Thyroid gland (tissue), 4 donors: ENCODE measurements around the gene RAC2. TPM values are rescaled to one million over a fixed set of nuclear protein-coding genes. Genes with fewer than 3 reads are reported as not detected.

Experiments
- DNase-seq, 2 donors: peaks; one replicate each; pipeline ENCODE4 v3.0.0-alpha.2; 2019
- H3K27ac ChIP-seq, 3 donors: fragments of 200-600 bp; sonication (generic); 1 replicate in 2 of 3; 2 replicates in 1 of 3; pipeline ENCODE4 v1.5.1; 2016 to 2019; ENCODE audit warnings: mild to moderate bottlenecking in 1 of 3, moderate library complexity in 1 of 3
- H3K27me3 ChIP-seq: fragments of 200-600 bp; sonication (generic); one replicate; pipeline ENCODE4 v1.5.1; 2019
- H3K36me3 ChIP-seq, 2 donors: fragments of 200-600 bp; sonication (generic); one replicate each; pipeline ENCODE4 v1.5.1; 2016 to 2019
- H3K4me1 ChIP-seq, 2 donors: fragments of 200-600 bp; sonication (generic); one replicate each; pipeline ENCODE4 v1.5.1; 2017 to 2019
- H3K4me3 ChIP-seq, 3 donors: fragments of 200-600 bp; sonication (generic); replicated peaks in 1 of 3; 1 replicate in 2 of 3; 2 replicates in 1 of 3; pipeline ENCODE4 v1.5.1; 2016; ENCODE audit warnings: mild to moderate bottlenecking in 1 of 3
- H3K9me3 ChIP-seq: fragments of 200-600 bp; sonication (generic); one replicate; pipeline ENCODE4 v1.5.1; 2017
- CTCF ChIP-seq, 6 experiments: fragments of 200-600 bp in 3 of 6; fragments of 450-650 bp in 3 of 6; sonication (generic) in 3 of 6; IDR thresholded peaks; one replicate each; pipeline ENCODE4 v1.5.1; 2016 to 2019; ENCODE audit warnings: antibody characterized with exemption in 6 of 6, mild to moderate bottlenecking in 2 of 6, inconsistent platforms in 1 of 6, moderate library complexity in 1 of 6
- POLR2A ChIP-seq, 2 donors: fragments of 450-650 bp; IDR thresholded peaks; one replicate each; pipeline ENCODE4 v1.6.1; 2017; ENCODE audit warnings: antibody characterized with exemption in 2 of 2, mild to moderate bottlenecking in 2 of 2, moderate library complexity in 1 of 2
- WGBS, 2 donors: methylation state at CpG; one replicate each; pipeline ENCODE4 v1.1.5; 2017; 5-methylcytosine and 5-hydroxymethylcytosine counted together
- intact Hi-C: fragments of 100-400 bp; cut with DNase I; formaldehyde crosslinking; loops from one replicate; pipeline ENCODE4 v1.15.1; 2023
- total RNA-seq, 4 donors: library from RNA; depleted of rRNA; stranded (reverse); fragments of >200 nt; gene quantifications; one replicate each; pipeline ENCODE4 v1.2.3, GENCODE V29; 2016

Gene RAC2
- total RNA-seq, 4 donors from 2014 or later: 3.6 to 6.0 (median 4.6) TPM

GRCh38 chr22:37186997-37187522, 57.0 kb downstream of the RAC2 start:
- intact Hi-C loops: no loop called here
- Histone ChIP-seq H3K36me3 (no peaks in the 10 kb centered on the region), H3K27ac (peak overlapping the region; percentile 70 to 92 (median 88)), H3K4me1 (peaks cover 14 to 34% of the 10 kb centered on the region in 2 donors), H3K27me3 (no peaks in the 10 kb centered on the region), H3K4me3 (no peak overlapping the region), H3K9me3 (no peaks in the 10 kb centered on the region)
- DNase-seq: no peak
- no peak for TF ChIP-seq CTCF (IDR thresholded peaks at IDR 0.05)
- TF ChIP-seq POLR2A (IDR thresholded peaks at IDR 0.05): no peak
- WGBS, 2 donors: 58 to 76% methylated on average over 4 of the region's 4 CpGs

- H3K27me3 ChIP-seq: no peaks in the 10 kb centered on the region
- H3K4me1 ChIP-seq: peaks cover 14 to 34% of the 10 kb centered on the region in 2 donors
- intact Hi-C loops: no loop called here
- peak overlapping the region in 2 of 3 donors; percentile 70 to 88 for H3K27ac ChIP-seq
- TF ChIP-seq CTCF (IDR thresholded peaks at IDR 0.05) (no peak), POLR2A (IDR thresholded peaks at IDR 0.05) (no peak)
- no peaks in the 10 kb centered on the region for H3K36me3 ChIP-seq
- H3K4me3 ChIP-seq: no peak overlapping the region
- no peak for DNase-seq
- H3K9me3 ChIP-seq: no peaks in the 10 kb centered on the region
- WGBS, 2 donors: 72 to 76% methylated on average over 9 of the region's 9 CpGs
Measured at GRCh38 chr22:37186228-37186996, 57.7 kb downstream of the RAC2 start.

GRCh38 chr22:37185646-37186227, 58.3 kb downstream of the RAC2 start:
- no peak for DNase-seq
- H3K36me3 ChIP-seq: no peaks in the 10 kb centered on the region
- intact Hi-C loops: no loop called here
- no peaks in the 10 kb centered on the region for H3K9me3 ChIP-seq
- TF ChIP-seq CTCF (IDR thresholded peaks at IDR 0.05): no peak
- no peak for TF ChIP-seq POLR2A (IDR thresholded peaks at IDR 0.05)
- peaks cover 14 to 34% of the 10 kb centered on the region in 2 donors for H3K4me1 ChIP-seq
- WGBS, 2 donors: 75 to 88% methylated on average over 12 to 13 of the region's 13 CpGs
- H3K4me3 ChIP-seq: no peak overlapping the region
- no peaks in the 10 kb centered on the region for H3K27me3 ChIP-seq
- no peak overlapping the region for H3K27ac ChIP-seq

- WGBS, 2 donors: 93% methylated on average over 18 of the region's 18 CpGs
- Histone ChIP-seq H3K9me3 (no peaks in the 10 kb centered on the region), H3K27ac (no peak overlapping the region), H3K36me3 (no peaks in the 10 kb centered on the region), H3K27me3 (no peaks in the 10 kb centered on the region), H3K4me3 (no peak overlapping the region), H3K4me1 (peaks cover 14 to 34% of the 10 kb centered on the region in 2 donors)
- intact Hi-C loops: no loop called here
- TF ChIP-seq CTCF (IDR thresholded peaks at IDR 0.05) (no peak), POLR2A (IDR thresholded peaks at IDR 0.05) (no peak)
- no peak for DNase-seq
Measured at GRCh38 chr22:37184816-37185541, 59.1 kb downstream of the RAC2 start.
